ENCODE data around the gene ABCG4. TPM values are rescaled to one million over a fixed set of nuclear protein-coding genes. Genes with fewer than 3 reads are reported as not detected.
A peak's percentile ranks its signal among the peaks of the same experiment; 100 is the strongest.

ABCG4 gene
- total RNA-seq, 5 donors from 2014 or later (not counting 1 experiment from before 2014, with no cell fraction given) = 0.09 TPM; not detected in 4

DNA sequence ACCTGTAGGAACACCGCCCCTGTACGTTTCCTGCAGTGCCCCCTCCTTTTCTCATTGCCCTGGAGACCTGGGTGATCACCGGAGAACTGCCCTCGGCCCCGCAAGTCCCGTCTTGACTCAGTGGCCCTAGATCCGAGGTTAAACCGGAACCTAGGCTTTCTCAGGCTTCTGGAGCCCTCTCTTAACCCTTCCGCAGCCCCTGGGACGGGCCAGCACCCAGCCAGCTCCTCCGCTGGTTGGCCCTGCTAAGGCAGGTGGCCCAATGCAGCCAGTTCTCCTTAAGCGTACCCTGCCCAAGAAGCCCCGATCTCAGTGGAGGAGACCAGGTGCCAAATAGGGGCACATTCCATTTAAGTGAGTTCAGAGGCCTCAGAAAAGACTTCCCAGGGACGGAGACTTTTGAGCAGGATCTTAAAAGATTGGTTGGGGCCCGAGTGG lies 20.4 kb downstream of the ABCG4 start:
- Mint-ChIP-seq H3K36me3 (peaks cover 4% of the 10 kb centered on the region), H3K4me1 (peaks cover 7 to 20% (median 8%) of the 10 kb centered on the region in 3 donors), H3K4me3 (peak overlapping the region; percentile 81 to 86 (median 85)), H3K27ac (peak overlapping the region; percentile 73 to 78), H3K27me3 (no peaks in the 10 kb centered on the region), H3K9me3 (no peaks in the 10 kb centered on the region)
- peaks cover 3 to 4% of the 10 kb centered on the region in 2 donors for H3K36me3 ChIP-seq (ENCODE audit: control insufficient read depth in 2 of 2, extremely low read depth in 1 of 2, insufficient read depth in 1 of 2, low read length in 1 of 2)
- 19% methylated on average over 15 of the region's 15 CpGs for WGBS (ENCODE audit: insufficient coverage)
- ChIA-PET CTCF (interaction anchor here (0.5 to 1.5 kb wide), 10 partner anchors 10 to 1896 kb away, joined by 3 to 10 read pairs (median 4); partner anchors contain the start of gene CBL (in 1 of the 2)), POLR2A (no interaction called here)
- peak overlapping the region; percentile 55 for H3K27ac ChIP-seq (ENCODE audit: low read length)
- H3K9me3 ChIP-seq = no peaks in the 10 kb centered on the region
- peak in 18 of 35 experiments; percentile 4 to 39 (median 15) for DNase-seq
- peak; percentile 30 to 39 (median 36) for ATAC-seq (replicated peaks in 1 of 4)
- peak overlapping the region; percentile 77 to 85 for H3K4me3 ChIP-seq (ENCODE audit: control insufficient read depth in 1 of 2, extremely low read depth in 1 of 2, low read length in 1 of 2)
- peaks cover 0 to 14% of the 10 kb centered on the region in 2 experiments for H3K4me1 ChIP-seq (ENCODE audit: control insufficient read depth in 1 of 2, extremely low read depth in 1 of 2, insufficient read depth in 2 of 2, low read length in 2 of 2)
- H3K27me3 ChIP-seq (replicated peaks in 1 of 2; ENCODE audit: control insufficient read depth in 2 of 2, extremely low read depth in 1 of 2, insufficient read depth in 2 of 2, low read length in 1 of 2) = no peaks in the 10 kb centered on the region

DNA sequence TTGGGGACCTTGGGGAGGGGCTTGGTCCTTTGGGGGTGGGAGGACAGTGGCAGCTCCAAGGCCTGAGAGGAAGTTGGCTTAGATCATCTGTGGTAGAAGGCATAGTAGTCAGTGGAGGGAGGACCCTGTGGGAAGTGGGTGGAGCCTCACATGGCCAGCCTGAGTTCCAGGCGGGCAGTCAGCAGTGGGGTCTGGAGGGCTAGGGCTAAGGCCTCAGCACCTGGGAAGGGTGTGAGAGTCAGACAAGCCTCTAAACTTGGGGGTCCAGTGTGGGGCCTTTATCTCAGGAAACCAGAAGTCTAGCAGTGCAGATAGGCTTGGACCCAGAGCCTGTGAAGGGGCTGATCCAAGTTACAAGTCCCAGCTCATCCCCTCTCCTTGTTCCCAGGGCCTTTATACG lies 23.7 kb downstream of the ABCG4 start:
- no peak overlapping the region for H3K27ac Mint-ChIP-seq
- Histone ChIP-seq H3K36me3 (ENCODE audit: control insufficient read depth in 2 of 2, extremely low read depth in 1 of 2, insufficient read depth in 1 of 2, low read length in 1 of 2) (peaks cover 12 to 13% of the 10 kb centered on the region in 2 donors), H3K27me3 (replicated peaks in 1 of 2; ENCODE audit: control insufficient read depth in 2 of 2, extremely low read depth in 1 of 2, insufficient read depth in 2 of 2, low read length in 1 of 2) (no peaks in the 10 kb centered on the region), H3K4me1 (ENCODE audit: control insufficient read depth in 1 of 2, extremely low read depth in 1 of 2, insufficient read depth in 2 of 2, low read length in 2 of 2) (peaks cover under 1 to 15% of the 10 kb centered on the region in 2 experiments), H3K4me3 (ENCODE audit: control insufficient read depth in 1 of 2, extremely low read depth in 1 of 2, low read length in 1 of 2) (no peak overlapping the region), H3K27ac (ENCODE audit: low read length) (no peak overlapping the region), H3K9me3 (no peaks in the 10 kb centered on the region)
- CTCF ChIA-PET = no interaction called here
- no peak for ATAC-seq (replicated peaks in 1 of 4)
- no peak overlapping the region for H3K4me3 Mint-ChIP-seq
- H3K4me1 Mint-ChIP-seq = peaks cover 8 to 22% (median 11%) of the 10 kb centered on the region in 3 donors
- 83% methylated on average over 1 of the region's 2 CpGs for WGBS (ENCODE audit: insufficient coverage)
- H3K36me3 Mint-ChIP-seq = peaks cover 14% of the 10 kb centered on the region
- POLR2A ChIA-PET = no interaction called here
- H3K27me3 Mint-ChIP-seq = no peaks in the 10 kb centered on the region
- no peak for DNase-seq
- no peaks in the 10 kb centered on the region for H3K9me3 Mint-ChIP-seq

DNA sequence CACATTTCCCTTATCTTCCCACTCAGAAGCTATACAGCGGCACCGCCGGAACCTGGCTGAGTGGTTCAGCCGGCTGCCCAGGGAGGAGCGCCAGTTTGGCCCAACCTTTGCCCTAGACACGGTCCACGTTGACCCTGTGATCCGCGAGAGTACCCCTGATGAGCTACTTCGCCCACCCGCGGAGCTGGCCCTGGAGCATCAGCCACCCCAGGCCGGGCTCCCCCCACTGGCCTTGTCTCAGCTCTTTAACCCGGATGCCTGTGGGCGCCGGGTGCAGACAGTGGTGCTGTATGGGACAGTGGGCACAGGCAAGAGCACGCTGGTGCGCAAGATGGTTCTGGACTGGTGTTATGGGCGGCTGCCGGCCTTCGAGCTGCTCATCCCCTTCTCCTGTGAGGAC lies 24.6 kb downstream of the ABCG4 start:
- WGBS (ENCODE audit: insufficient coverage) = 98% methylated on average over 21 of the region's 21 CpGs
- Mint-ChIP-seq H3K27me3 (no peaks in the 10 kb centered on the region), H3K36me3 (peaks cover 17% of the 10 kb centered on the region), H3K4me3 (no peak overlapping the region), H3K9me3 (no peaks in the 10 kb centered on the region), H3K4me1 (peaks cover 13 to 24% (median 21%) of the 10 kb centered on the region in 3 donors), H3K27ac (no peak overlapping the region)
- peaks cover 9 to 19% of the 10 kb centered on the region in 2 experiments for H3K4me1 ChIP-seq (ENCODE audit: control insufficient read depth in 1 of 2, extremely low read depth in 1 of 2, insufficient read depth in 2 of 2, low read length in 2 of 2)
- no peak overlapping the region for H3K4me3 ChIP-seq (ENCODE audit: control insufficient read depth in 1 of 2, extremely low read depth in 1 of 2, low read length in 1 of 2)
- no peak overlapping the region for H3K27ac ChIP-seq (ENCODE audit: low read length)
- no peak for ATAC-seq (replicated peaks in 1 of 4)
- ChIA-PET POLR2A (no interaction called here), CTCF (interaction anchor here in 1 of 2 donors (1.3 kb wide), 1 partner anchor 23 kb away, joined by 3 read pairs; no protein-coding TSS in a partner anchor)
- no peaks in the 10 kb centered on the region for H3K27me3 ChIP-seq (replicated peaks in 1 of 2; ENCODE audit: control insufficient read depth in 2 of 2, extremely low read depth in 1 of 2, insufficient read depth in 2 of 2, low read length in 1 of 2)
- H3K36me3 ChIP-seq (ENCODE audit: control insufficient read depth in 2 of 2, extremely low read depth in 1 of 2, insufficient read depth in 1 of 2, low read length in 1 of 2) = peaks cover 12 to 13% of the 10 kb centered on the region in 2 donors
- H3K9me3 ChIP-seq = no peaks in the 10 kb centered on the region
- no peak for DNase-seq

DNA sequence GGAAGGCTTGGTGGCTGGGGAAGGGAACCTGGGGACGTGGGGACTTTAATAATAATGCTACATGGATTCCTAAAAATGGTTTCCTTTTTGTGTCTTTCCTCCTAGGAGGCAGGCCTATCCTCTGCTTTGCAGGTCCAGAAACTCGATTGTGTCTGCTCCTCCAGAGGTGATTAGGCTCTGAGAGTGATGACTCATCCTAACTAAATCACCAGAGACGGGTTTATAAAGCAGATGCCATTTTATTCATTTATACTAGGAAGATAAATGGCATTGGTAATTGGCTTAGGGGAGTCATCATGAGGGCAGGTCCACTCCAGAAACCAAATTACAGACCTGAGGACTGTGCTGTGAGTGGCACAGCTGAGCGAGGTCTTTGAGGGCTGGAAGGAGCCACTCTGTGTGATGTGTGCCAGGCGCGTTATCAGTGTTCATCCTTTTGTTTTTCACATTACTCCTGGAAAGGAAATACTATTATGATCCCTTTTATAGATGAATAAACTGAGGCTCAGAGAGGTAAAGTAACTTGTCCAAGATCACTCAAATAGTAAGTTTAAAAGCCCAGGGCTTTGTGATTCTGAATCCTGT lies 26.7 kb downstream of the ABCG4 start:
- 63% methylated on average over 1 of the region's 6 CpGs for WGBS (ENCODE audit: insufficient coverage)
- H3K27me3 ChIP-seq (replicated peaks in 1 of 2; ENCODE audit: control insufficient read depth in 2 of 2, extremely low read depth in 1 of 2, insufficient read depth in 2 of 2, low read length in 1 of 2) = no peaks in the 10 kb centered on the region
- Mint-ChIP-seq H3K27me3 (no peaks in the 10 kb centered on the region), H3K4me3 (no peak overlapping the region), H3K36me3 (peaks cover 21% of the 10 kb centered on the region), H3K27ac (no peak overlapping the region), H3K9me3 (no peaks in the 10 kb centered on the region), H3K4me1 (peaks cover 6 to 15% (median 13%) of the 10 kb centered on the region in 3 donors)
- H3K36me3 ChIP-seq (ENCODE audit: control insufficient read depth in 2 of 2, extremely low read depth in 1 of 2, insufficient read depth in 1 of 2, low read length in 1 of 2) = peaks cover 12 to 13% of the 10 kb centered on the region in 2 donors
- no peak overlapping the region for H3K27ac ChIP-seq (ENCODE audit: low read length)
- POLR2A ChIA-PET = no interaction called here
- H3K4me1 ChIP-seq (ENCODE audit: control insufficient read depth in 1 of 2, extremely low read depth in 1 of 2, insufficient read depth in 2 of 2, low read length in 2 of 2) = peaks cover 9 to 16% of the 10 kb centered on the region in 2 experiments
- DNase-seq = no peak
- no peak for ATAC-seq (replicated peaks in 1 of 4)
- no peaks in the 10 kb centered on the region for H3K9me3 ChIP-seq
- no peak overlapping the region for H3K4me3 ChIP-seq (ENCODE audit: control insufficient read depth in 1 of 2, extremely low read depth in 1 of 2, low read length in 1 of 2)
- CTCF ChIA-PET = no interaction called here

DNA sequence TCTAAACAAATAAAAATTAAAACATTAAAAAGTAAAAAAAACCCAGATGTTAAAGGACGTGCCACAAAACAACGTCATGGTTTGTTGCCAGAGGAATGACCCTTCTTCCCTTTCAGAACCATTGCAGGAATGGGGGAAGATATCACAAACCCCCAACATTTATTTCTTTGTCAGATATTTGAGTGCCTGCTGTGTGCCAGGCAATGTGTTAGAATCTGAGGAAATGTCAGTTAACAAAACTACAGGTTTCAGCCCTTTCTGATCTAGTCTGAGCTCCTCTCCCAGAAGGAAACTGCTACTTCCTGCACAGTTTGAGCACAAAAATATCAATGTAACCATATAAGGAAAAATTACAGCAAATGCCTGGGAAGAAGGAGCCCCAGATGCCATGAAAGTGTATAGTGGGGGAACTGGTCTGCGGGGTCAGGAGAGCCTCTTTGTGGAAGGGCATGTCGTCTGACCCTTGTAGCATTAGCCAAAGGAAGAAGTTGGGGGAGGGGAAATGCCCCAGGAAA lies 29.4 kb downstream of the ABCG4 start:
- Mint-ChIP-seq H3K27ac (peak overlapping the region; percentile 42 to 61), H3K4me1 (peaks cover 6 to 15% (median 13%) of the 10 kb centered on the region in 3 donors), H3K4me3 (peak overlapping the region in 1 of 3 donors; percentile 30), H3K9me3 (no peaks in the 10 kb centered on the region), H3K27me3 (no peaks in the 10 kb centered on the region), H3K36me3 (peaks cover 27% of the 10 kb centered on the region)
- no peak overlapping the region for H3K27ac ChIP-seq (ENCODE audit: low read length)
- ChIA-PET POLR2A (interaction anchor here in 1 of 2 donors (0.6 kb wide), 1 partner anchor 114 kb away, joined by 3 read pairs; no protein-coding TSS in a partner anchor), CTCF (no interaction called here)
- DNase-seq = no peak
- no peaks in the 10 kb centered on the region for H3K9me3 ChIP-seq
- WGBS (ENCODE audit: insufficient coverage) = 57% methylated on average over 1 of the region's 4 CpGs
- H3K4me3 ChIP-seq (ENCODE audit: control insufficient read depth in 1 of 2, extremely low read depth in 1 of 2, low read length in 1 of 2) = no peak overlapping the region
- peaks cover 15 to 17% of the 10 kb centered on the region in 2 donors for H3K36me3 ChIP-seq (ENCODE audit: control insufficient read depth in 2 of 2, extremely low read depth in 1 of 2, insufficient read depth in 1 of 2, low read length in 1 of 2)
- H3K4me1 ChIP-seq (ENCODE audit: control insufficient read depth in 1 of 2, extremely low read depth in 1 of 2, insufficient read depth in 2 of 2, low read length in 2 of 2) = peaks cover 9 to 16% of the 10 kb centered on the region in 2 experiments
- no peak for ATAC-seq (replicated peaks in 1 of 4)
- H3K27me3 ChIP-seq (replicated peaks in 1 of 2; ENCODE audit: control insufficient read depth in 2 of 2, extremely low read depth in 1 of 2, insufficient read depth in 2 of 2, low read length in 1 of 2) = no peaks in the 10 kb centered on the region

DNA sequence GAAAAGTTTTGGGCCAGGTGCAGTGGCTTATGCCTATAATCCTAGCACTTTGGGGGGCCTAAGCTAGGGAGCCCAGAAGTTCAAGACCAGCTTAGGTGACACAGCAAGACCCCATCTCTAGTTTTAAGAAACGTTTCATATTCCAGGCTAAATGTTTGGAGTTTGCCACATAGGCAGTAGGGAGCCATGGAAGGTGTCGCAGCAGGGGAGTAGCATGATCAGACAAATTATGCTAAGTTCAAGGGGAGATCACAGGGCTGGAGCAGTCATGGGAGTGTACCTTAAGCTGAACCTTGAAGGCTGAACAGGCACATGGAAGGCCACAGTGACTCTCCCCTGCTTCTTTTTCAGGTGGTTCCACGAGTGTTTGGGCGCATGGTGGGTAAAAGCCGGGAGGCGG lies 30.5 kb downstream of the ABCG4 start:
- H3K4me1 Mint-ChIP-seq = peaks cover 6 to 13% (median 13%) of the 10 kb centered on the region in 3 donors
- WGBS (ENCODE audit: insufficient coverage) = 94% methylated on average over 6 of the region's 6 CpGs
- H3K27ac ChIP-seq (ENCODE audit: low read length) = no peak overlapping the region
- peaks cover 9 to 16% of the 10 kb centered on the region in 2 experiments for H3K4me1 ChIP-seq (ENCODE audit: control insufficient read depth in 1 of 2, extremely low read depth in 1 of 2, insufficient read depth in 2 of 2, low read length in 2 of 2)
- no peaks in the 10 kb centered on the region for H3K9me3 Mint-ChIP-seq
- POLR2A ChIA-PET = no interaction called here
- no peaks in the 10 kb centered on the region for H3K27me3 ChIP-seq (replicated peaks in 1 of 2; ENCODE audit: control insufficient read depth in 2 of 2, extremely low read depth in 1 of 2, insufficient read depth in 2 of 2, low read length in 1 of 2)
- ATAC-seq (replicated peaks in 1 of 4) (no peak), DNase-seq (no peak)
- H3K27me3 Mint-ChIP-seq = no peaks in the 10 kb centered on the region
- no peak overlapping the region for H3K27ac Mint-ChIP-seq
- H3K4me3 ChIP-seq (ENCODE audit: control insufficient read depth in 1 of 2, extremely low read depth in 1 of 2, low read length in 1 of 2) = no peak overlapping the region
- H3K9me3 ChIP-seq = no peaks in the 10 kb centered on the region
- H3K4me3 Mint-ChIP-seq = no peak overlapping the region
- CTCF ChIA-PET = interaction anchor here in 1 of 2 donors (0.6 kb wide), 1 partner anchor 27 kb away, joined by 5 read pairs; the partner anchor contains the start of gene CBL
- peaks cover 23% of the 10 kb centered on the region for H3K36me3 Mint-ChIP-seq
- peaks cover 12 to 21% of the 10 kb centered on the region in 2 donors for H3K36me3 ChIP-seq (ENCODE audit: control insufficient read depth in 2 of 2, extremely low read depth in 1 of 2, insufficient read depth in 1 of 2, low read length in 1 of 2)

All from T-cell (primary cell).